ENCODE results near the gene GPM6B.

Gene GPM6B

GRCh38 chrX:13721371-13721770, 95.5 kb downstream of the GPM6B start:
- POLR2A ChIA-PET = interaction anchor here (5.3 kb wide), 1 partner anchor 13 kb away, joined by 32 read pairs; the partner anchor contains the start of genes OFD1 and TRAPPC2
- no peak for TF ChIP-seq PKNOX1 (IDR thresholded peaks at IDR 0.05)
- TF ChIP-seq NFRKB (IDR thresholded peaks at IDR 0.05) = no peak
- TF ChIP-seq FOXM1 (IDR thresholded peaks at IDR 0.05; ENCODE audit: borderline replicate concordance) = no peak
- TF ChIP-seq SUZ12 (IDR thresholded peaks at IDR 0.05) = no peak
- no peak for TF ChIP-seq HDGF (IDR thresholded peaks at IDR 0.05; ENCODE audit: borderline replicate concordance)
- no peak for TF ChIP-seq CTBP1 (IDR thresholded peaks at IDR 0.05; ENCODE audit: borderline replicate concordance)
- TF ChIP-seq BHLHE40 (IDR thresholded peaks at IDR 0.05; ENCODE audit: borderline replicate concordance) = no peak
- DNase-seq (ENCODE audit: extremely low spot score) = no peak
- CTCF ChIA-PET = no interaction called here
